Right lobe of liver (tissue), 6 donors: Measurements from ENCODE around the gene NFYC. TPM values are rescaled to one million over a fixed set of nuclear protein-coding genes. Genes with fewer than 3 reads are reported as not detected.

Experiments used
- ATAC-seq, 4 donors: fragments of 200-7000 bp; cut with Tn5 transposase; one replicate each; pipeline ENCODE4 v1.9.1; 2020; ENCODE audit warnings: mild to moderate bottlenecking in 4 of 4, moderate library complexity in 4 of 4
- DNase-seq, 3 donors: peaks; one replicate each; pipeline ENCODE4 v3.0.0-alpha.2; 2020
- H3K27ac ChIP-seq, 3 donors: fragments of 200-600 bp; one replicate each; pipeline ENCODE4 v1.8.0; 2022
- H3K27me3 ChIP-seq, 2 donors: fragments of 200-600 bp; one replicate each; pipeline ENCODE4 v1.8.0; 2022
- H3K36me3 ChIP-seq, 4 donors: fragments of 200-600 bp; sonication (generic) in 1 of 4; one replicate each; pipeline versions ENCODE4 v1.5.1 to v1.8.0; 2017 to 2022; ENCODE audit warnings: control low read depth in 1 of 4
- H3K4me1 ChIP-seq, 4 donors: fragments of 200-600 bp; sonication (generic) in 1 of 4; one replicate each; pipeline versions ENCODE4 v1.5.1 to v1.8.0; 2017 to 2022; ENCODE audit warnings: control low read depth in 1 of 4
- H3K4me3 ChIP-seq, 3 donors: fragments of 200-600 bp; one replicate each; pipeline ENCODE4 v1.8.0; 2022
- H3K9me3 ChIP-seq, 4 donors: fragments of 200-600 bp; sonication (generic) in 1 of 4; one replicate each; pipeline versions ENCODE4 v1.5.1 to v1.8.0; 2017 to 2022; ENCODE audit warnings: control low read depth in 1 of 4
- POLR2A ChIP-seq: fragments of 450-650 bp; IDR thresholded peaks from one replicate; pipeline ENCODE4 v1.6.1; 2017; ENCODE audit warnings: antibody characterized with exemption, mild to moderate bottlenecking
- WGBS: methylation state at CpG from one replicate; pipeline ENCODE4 v1.1.6; 2018; ENCODE audit warnings: low coverage, low lambda C conversion rate; ENCODE audit not compliant: insufficient coverage; ENCODE audit errors: missing lambda C conversion rate; 5-methylcytosine and 5-hydroxymethylcytosine counted together
- intact Hi-C, 2 donors: fragments of 100-400 bp; cut with DNase I; formaldehyde crosslinking; loops; one replicate each; pipeline versions ENCODE4 v1.11.2 to v1.14.1; 2022
- total RNA-seq, 6 experiments: library from RNA; depleted of rRNA in 2 of 6; stranded (reverse); fragments of >200 nt in 2 of 6; fragmentation: NEBNext Ultra II Directional in 3 of 6; extraction: Animal tissue kit (Norgen Biotek cat#: 25700) in 3 of 6; gene quantifications; one replicate each; pipeline versions ENCODE4 v1.1.0 to v1.2.4, GENCODE V29; 2016 to 2023
- TF ChIP-seq, protein P1 (sequence below), 4 donors: fragments of 200-600 bp in 3 of 4; fragments of 450-650 bp in 1 of 4; IDR thresholded peaks; one replicate each; pipeline versions ENCODE4 v1.5.1 to v1.8.0; 2016 to 2022; ENCODE audit warnings: antibody characterized with exemption in 4 of 4, mild to moderate bottlenecking in 2 of 4
- donor health status: DM: no; HTN: yes; CAD: no.
- donor health status: DM: no; HTN: no; CAD: no.
- donor health status: DM: no; HTN: no; CAD: no.
- donor health status: DM: no; HTN: yes; CAD: no.
- donor health status: DM: no; HTN: yes; CAD: no.

NFYC gene
- total RNA-seq, 6 experiments from 2014 or later = 21.9 to 36.1 (median 28.1) TPM

DNA sequence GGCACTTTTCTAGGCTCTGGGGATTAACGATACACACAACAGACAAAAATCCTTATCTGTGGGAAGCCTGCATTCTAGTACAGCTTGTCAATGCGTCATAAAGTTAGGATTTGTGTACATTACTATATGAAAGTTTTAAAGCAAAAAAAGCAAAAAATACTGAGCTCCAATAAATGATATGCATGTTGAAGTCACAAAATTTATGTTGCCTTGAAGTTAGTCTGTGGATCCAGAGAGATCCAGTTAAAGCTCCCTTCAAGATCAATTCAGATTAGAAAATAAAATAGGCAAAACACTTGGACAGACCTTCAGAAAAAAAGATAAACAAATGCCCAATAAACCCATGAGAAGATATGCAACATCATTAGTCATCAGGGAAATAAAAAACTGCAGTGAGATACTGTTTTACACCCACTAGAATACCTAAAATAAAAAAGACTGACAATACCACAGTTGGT is 59.0 kb downstream of the NFYC start:
- H3K4me1 ChIP-seq = peaks cover 0 to 49% (median 12%) of the 10 kb centered on the region in 4 donors
- WGBS = 83% methylated on average over 2 of the region's 2 CpGs
- H3K27me3 ChIP-seq = no peaks in the 10 kb centered on the region
- H3K4me3 ChIP-seq = no peak overlapping the region
- intact Hi-C loops = no loop called here
- H3K9me3 ChIP-seq = no peaks in the 10 kb centered on the region
- no peak for ATAC-seq
- H3K27ac ChIP-seq = peak overlapping the region in 2 of 3 donors; percentile 35 to 82
- H3K36me3 ChIP-seq = peaks cover 4 to 41% (median 9%) of the 10 kb centered on the region in 4 donors
- DNase-seq = no peak
- TF ChIP-seq, protein P1, sequence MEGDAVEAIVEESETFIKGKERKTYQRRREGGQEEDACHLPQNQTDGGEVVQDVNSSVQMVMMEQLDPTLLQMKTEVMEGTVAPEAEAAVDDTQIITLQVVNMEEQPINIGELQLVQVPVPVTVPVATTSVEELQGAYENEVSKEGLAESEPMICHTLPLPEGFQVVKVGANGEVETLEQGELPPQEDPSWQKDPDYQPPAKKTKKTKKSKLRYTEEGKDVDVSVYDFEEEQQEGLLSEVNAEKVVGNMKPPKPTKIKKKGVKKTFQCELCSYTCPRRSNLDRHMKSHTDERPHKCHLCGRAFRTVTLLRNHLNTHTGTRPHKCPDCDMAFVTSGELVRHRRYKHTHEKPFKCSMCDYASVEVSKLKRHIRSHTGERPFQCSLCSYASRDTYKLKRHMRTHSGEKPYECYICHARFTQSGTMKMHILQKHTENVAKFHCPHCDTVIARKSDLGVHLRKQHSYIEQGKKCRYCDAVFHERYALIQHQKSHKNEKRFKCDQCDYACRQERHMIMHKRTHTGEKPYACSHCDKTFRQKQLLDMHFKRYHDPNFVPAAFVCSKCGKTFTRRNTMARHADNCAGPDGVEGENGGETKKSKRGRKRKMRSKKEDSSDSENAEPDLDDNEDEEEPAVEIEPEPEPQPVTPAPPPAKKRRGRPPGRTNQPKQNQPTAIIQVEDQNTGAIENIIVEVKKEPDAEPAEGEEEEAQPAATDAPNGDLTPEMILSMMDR (IDR thresholded peaks at IDR 0.05) = no peak
- TF ChIP-seq POLR2A = no peak

DNA sequence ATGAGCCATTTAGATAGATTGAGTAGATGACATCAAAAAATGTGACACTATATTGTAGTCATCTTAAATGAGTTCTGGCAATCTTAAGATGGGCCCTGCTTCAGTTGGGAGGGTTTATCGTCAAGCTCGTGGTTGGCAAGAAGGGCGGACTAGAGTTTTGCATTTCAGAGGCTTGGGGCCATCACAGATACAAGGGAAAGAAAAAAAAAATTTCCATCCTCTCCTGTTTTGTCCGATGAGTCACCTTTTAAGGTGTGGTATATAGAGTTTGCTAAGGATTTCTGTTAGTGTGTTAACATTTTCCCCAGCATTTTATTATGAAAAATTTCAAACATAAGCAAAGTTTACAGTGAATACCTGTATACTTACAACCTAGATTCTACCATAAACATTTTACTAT is 60.3 kb downstream of the NFYC start:
- Histone ChIP-seq H3K27me3 (no peaks in the 10 kb centered on the region), H3K36me3 (peaks cover 4 to 49% (median 11%) of the 10 kb centered on the region in 4 donors), H3K27ac (no peak overlapping the region), H3K4me3 (no peak overlapping the region), H3K9me3 (no peaks in the 10 kb centered on the region), H3K4me1 (peaks cover 0 to 53% (median 18%) of the 10 kb centered on the region in 4 donors)
- ATAC-seq (no peak), DNase-seq (no peak)
- WGBS = 82% methylated on average over 4 of the region's 4 CpGs
- intact Hi-C loops = no loop called here
- no peak for TF ChIP-seq POLR2A
- TF ChIP-seq, protein P1 (IDR thresholded peaks at IDR 0.05) = no peak

- peaks cover 4 to 57% (median 15%) of the 10 kb centered on the region in 4 donors for H3K36me3 ChIP-seq
- WGBS = 91% methylated on average over 8 of the region's 8 CpGs
- H3K27ac ChIP-seq = peak overlapping the region in 1 of 3 donors; percentile 92
Measured at GRCh38 chr1:40753142-40753882, 61.8 kb downstream of the NFYC start.

DNA sequence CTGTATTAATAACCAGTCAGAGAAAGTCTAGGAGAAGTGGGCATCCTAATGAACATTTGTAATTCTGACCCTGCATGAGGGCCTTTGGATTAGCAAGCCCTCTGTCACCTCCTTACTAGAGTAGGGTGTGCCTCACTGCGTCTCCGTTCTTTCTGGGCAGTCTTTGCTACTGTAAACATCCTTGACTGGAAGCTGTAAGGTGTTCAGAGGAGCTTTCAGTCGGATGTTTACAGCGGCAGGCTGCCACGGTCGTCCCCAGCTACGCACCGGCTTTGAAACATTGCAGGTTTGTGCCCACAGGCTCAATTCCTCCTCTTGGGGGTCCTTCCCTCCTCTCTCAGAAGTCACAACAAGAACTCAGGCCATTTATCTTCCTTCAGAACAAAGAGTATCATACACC is 62.7 kb downstream of the NFYC start:
- peak overlapping the region in 2 of 3 donors; percentile 66 to 92 for H3K27ac ChIP-seq
- peaks cover 0 to 64% (median 26%) of the 10 kb centered on the region in 4 donors for H3K4me1 ChIP-seq
- ATAC-seq (no peak), DNase-seq (no peak)
- no peaks in the 10 kb centered on the region for H3K9me3 ChIP-seq
- no peaks in the 10 kb centered on the region for H3K27me3 ChIP-seq
- no peak overlapping the region for H3K4me3 ChIP-seq
- intact Hi-C loops = no loop called here
- H3K36me3 ChIP-seq = peaks cover 4 to 58% (median 16%) of the 10 kb centered on the region in 4 donors
- 92% methylated on average over 7 of the region's 8 CpGs for WGBS
- TF ChIP-seq POLR2A = no peak
- TF ChIP-seq, protein P1 (IDR thresholded peaks at IDR 0.05) = no peak

More at GRCh38 chr1:40753142-40753882, 61.8 kb downstream of the NFYC start:
- intact Hi-C loops = no loop called here
- no peaks in the 10 kb centered on the region for H3K9me3 ChIP-seq
- peaks cover 0 to 66% (median 26%) of the 10 kb centered on the region in 4 donors for H3K4me1 ChIP-seq
- TF ChIP-seq, protein P1 (IDR thresholded peaks at IDR 0.05) = no peak
- TF ChIP-seq POLR2A = no peak
- no peak overlapping the region for H3K4me3 ChIP-seq
- no peak for ATAC-seq
- no peak for DNase-seq
- H3K27me3 ChIP-seq = no peaks in the 10 kb centered on the region
